22Rv1 (cell line): ENCODE measurements around the gene PLCB3.

Experiments used
- ZFX ChIP-seq: fragments of 450-650 bp; IDR thresholded peaks from 2 replicates; pipeline ENCODE4 v1.6.1; 2017; ENCODE audit warnings: antibody characterized with exemption, borderline replicate concordance
- TF ChIP-seq, protein P1 (sequence below): fragments of 450-650 bp; IDR thresholded peaks from 2 replicates; pipeline ENCODE4 v1.5.1; 2017; ENCODE audit warnings: mild to moderate bottlenecking

DNA sequence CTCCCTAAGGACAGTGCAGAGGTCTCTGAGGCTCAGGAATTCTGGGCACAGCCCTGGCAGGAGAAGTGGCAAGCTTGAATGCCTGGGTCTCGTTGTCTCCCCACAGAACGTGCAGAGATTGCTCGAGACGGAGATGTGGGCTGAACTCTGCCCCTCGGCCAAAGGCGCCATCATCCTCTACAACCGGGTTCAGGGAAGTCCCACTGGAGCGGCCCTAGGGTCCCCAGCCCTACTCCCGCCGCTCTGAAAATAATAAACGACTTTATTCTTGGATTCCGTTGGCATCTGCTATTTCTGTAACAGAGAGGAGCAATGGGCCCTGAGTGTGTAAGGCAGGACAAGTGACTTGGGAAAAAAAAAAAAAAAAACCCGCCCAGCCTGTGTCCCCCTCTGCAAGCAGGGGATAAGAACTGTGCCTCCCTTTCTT, 21.6 kb upstream of the PLCB3 start:
- TF ChIP-seq, protein P1, sequence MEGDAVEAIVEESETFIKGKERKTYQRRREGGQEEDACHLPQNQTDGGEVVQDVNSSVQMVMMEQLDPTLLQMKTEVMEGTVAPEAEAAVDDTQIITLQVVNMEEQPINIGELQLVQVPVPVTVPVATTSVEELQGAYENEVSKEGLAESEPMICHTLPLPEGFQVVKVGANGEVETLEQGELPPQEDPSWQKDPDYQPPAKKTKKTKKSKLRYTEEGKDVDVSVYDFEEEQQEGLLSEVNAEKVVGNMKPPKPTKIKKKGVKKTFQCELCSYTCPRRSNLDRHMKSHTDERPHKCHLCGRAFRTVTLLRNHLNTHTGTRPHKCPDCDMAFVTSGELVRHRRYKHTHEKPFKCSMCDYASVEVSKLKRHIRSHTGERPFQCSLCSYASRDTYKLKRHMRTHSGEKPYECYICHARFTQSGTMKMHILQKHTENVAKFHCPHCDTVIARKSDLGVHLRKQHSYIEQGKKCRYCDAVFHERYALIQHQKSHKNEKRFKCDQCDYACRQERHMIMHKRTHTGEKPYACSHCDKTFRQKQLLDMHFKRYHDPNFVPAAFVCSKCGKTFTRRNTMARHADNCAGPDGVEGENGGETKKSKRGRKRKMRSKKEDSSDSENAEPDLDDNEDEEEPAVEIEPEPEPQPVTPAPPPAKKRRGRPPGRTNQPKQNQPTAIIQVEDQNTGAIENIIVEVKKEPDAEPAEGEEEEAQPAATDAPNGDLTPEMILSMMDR: no peak
- TF ChIP-seq ZFX: no peak
